H1 (cell line): Measurements from ENCODE around the gene TJP3. TPM values are rescaled to one million over a fixed set of nuclear protein-coding genes. Genes with fewer than 3 reads are reported as not detected.

Source experiments
- CTCF ChIA-PET: fragments of 300-600 bp; sonication (Branson Sonifier 250); formaldehyde crosslinking; loops from one replicate; lab custom pipeline; 2021; ENCODE audit not compliant: partially characterized antibody; lab: Charles Lee
- POLR2A ChIA-PET: fragments of 300-600 bp; sonication (Branson Sonifier 250); formaldehyde crosslinking; loops from one replicate; lab custom pipeline; 2021; ENCODE audit warnings: inconsistent platforms; ENCODE audit not compliant: partially characterized antibody; lab: Charles Lee
- DNase-seq, 2 experiments: peaks; one replicate each; pipeline versions ENCODE4 v3.0.0 to v3.0.0-alpha.2; 2010 to 2022; ENCODE audit warnings: low spot score in 2 of 2, low read depth in 1 of 2, mixed read lengths in 1 of 2
- FAIRE-seq: peaks from 2 replicates; lab custom pipeline; 2011; peaks lifted over from hg19 to GRCh38; lab: Jason Lieb, UNC
- H2AFZ ChIP-seq: 2 replicates; pipeline ENCODE4 v1.8.1; 2012; ENCODE audit warnings: low read length, inconsistent platforms
- H2AK5ac ChIP-seq: 2 replicates; pipeline ENCODE4 v1.6.1; 2013; ENCODE audit warnings: low read depth, low read length
- H2BK120ac ChIP-seq: replicated peaks from 2 replicates; pipeline ENCODE3; 2013; ENCODE audit warnings: low read depth, low read length, inconsistent platforms
- H2BK12ac ChIP-seq: 2 replicates; pipeline ENCODE4 v1.6.1; 2013; ENCODE audit warnings: low read depth, low read length
- H2BK15ac ChIP-seq: 2 replicates; pipeline ENCODE4 v1.6.1; 2013; ENCODE audit warnings: low read length
- H2BK20ac ChIP-seq: 2 replicates; pipeline ENCODE4 v1.6.1; 2013; ENCODE audit warnings: low read length
- H2BK5ac ChIP-seq: 2 replicates; pipeline ENCODE4 v1.6.1; 2013; ENCODE audit warnings: low read depth, low read length
- H3K14ac ChIP-seq: 2 replicates; pipeline ENCODE4 v1.6.1; 2013; ENCODE audit warnings: inconsistent platforms; ENCODE audit not compliant: insufficient read length
- H3K18ac ChIP-seq: 2 replicates; pipeline ENCODE4 v1.6.1; 2013; ENCODE audit warnings: low read length; ENCODE audit errors: extremely low read depth
- H3K23ac ChIP-seq: 2 replicates; pipeline ENCODE4 v1.6.1; 2013; ENCODE audit warnings: inconsistent platforms; ENCODE audit not compliant: insufficient read length
- H3K23me2 ChIP-seq: 2 replicates; pipeline ENCODE4 v1.6.1; 2013; ENCODE audit warnings: low read depth, low read length
- H3K27ac ChIP-seq: 2 replicates; pipeline ENCODE4 v1.6.1; 2011; ENCODE audit warnings: low read depth, low read length, inconsistent platforms
- H3K27me3 ChIP-seq, 4 experiments: replicated peaks in 1 of 4; 1 replicate in 1 of 4; 2 replicates in 3 of 4; pipeline versions ENCODE4 v1.6.1 to v1.8.1; 2011 to 2013; ENCODE audit warnings: low read length in 3 of 4, mild to moderate bottlenecking in 3 of 4, inconsistent platforms in 2 of 4, mixed read lengths in 2 of 4, moderate library complexity in 1 of 4; ENCODE audit not compliant: control insufficient read depth in 3 of 4, insufficient read depth in 3 of 4; ENCODE audit errors: extremely low read depth in 1 of 4
- H3K36me3 ChIP-seq, 4 experiments: 2 replicates each; pipeline versions ENCODE4 v1.6.1 to v1.8.1; 2011 to 2013; ENCODE audit warnings: mild to moderate bottlenecking in 4 of 4, low read length in 3 of 4, moderate library complexity in 2 of 4, control low read depth in 1 of 4, inconsistent platforms in 1 of 4; ENCODE audit not compliant: insufficient read depth in 4 of 4, control insufficient read depth in 2 of 4
- H3K4ac ChIP-seq: replicated peaks from 2 replicates; pipeline ENCODE3; 2013; ENCODE audit warnings: low read length, low read depth, mixed read lengths, inconsistent platforms; ENCODE audit not compliant: insufficient read length
- H3K4me1 ChIP-seq, 4 experiments: replicated peaks in 1 of 4; 1 replicate in 1 of 4; 2 replicates in 3 of 4; pipeline versions ENCODE4 v1.6.1 to v1.8.1; 2011 to 2013; ENCODE audit warnings: low read length in 3 of 4, inconsistent platforms in 2 of 4, mixed read lengths in 1 of 4; ENCODE audit not compliant: insufficient read depth in 4 of 4, control insufficient read depth in 3 of 4
- H3K4me2 ChIP-seq, 2 experiments: 2 replicates each; pipeline versions ENCODE4 v1.6.1 to v1.8.1; 2011 to 2013; ENCODE audit warnings: low read depth in 2 of 2, low read length in 2 of 2, control low read depth in 1 of 2, inconsistent platforms in 1 of 2, mild to moderate bottlenecking in 1 of 2; ENCODE audit not compliant: insufficient read depth in 1 of 2
- H3K4me3 ChIP-seq, 4 experiments: fragments of 200-600, 300-600 bp in 1 of 4; sonication (generic), shearing (Covaris generic), sonication (Bioruptor Twin) in 1 of 4; 2 replicates each; pipeline versions ENCODE4 v1.5.1 to v1.8.1; 2011 to 2016; ENCODE audit warnings: low read length in 4 of 4, low read depth in 3 of 4, control low read depth in 2 of 4, inconsistent platforms in 2 of 4, mild to moderate bottlenecking in 2 of 4, mixed read lengths in 1 of 4, moderate library complexity in 1 of 4; ENCODE audit not compliant: insufficient read depth in 2 of 4; ENCODE audit errors: extremely low read depth in 1 of 4
- H3K56ac ChIP-seq: replicated peaks from 2 replicates; pipeline ENCODE3; 2013; ENCODE audit warnings: low read depth, mild to moderate bottlenecking, mixed read lengths, low read length, inconsistent platforms; ENCODE audit not compliant: insufficient read length
- H3K79me1 ChIP-seq: 2 replicates; pipeline ENCODE4 v1.6.1; 2013; ENCODE audit warnings: low read depth, low read length, control low read depth
- H3K79me2 ChIP-seq, 2 experiments: 2 replicates each; pipeline versions ENCODE4 v1.6.1 to v1.8.1; 2012 to 2013; ENCODE audit warnings: low read length in 2 of 2, mild to moderate bottlenecking in 2 of 2, inconsistent platforms in 1 of 2; ENCODE audit not compliant: insufficient read depth in 2 of 2, control insufficient read depth in 1 of 2
- H3K9ac ChIP-seq, 4 experiments: replicated peaks in 1 of 4; 1 replicate in 1 of 4; 2 replicates in 3 of 4; pipeline versions ENCODE4 v1.6.1 to v1.8.1; 2011 to 2013; ENCODE audit warnings: low read depth in 3 of 4, low read length in 3 of 4, control low read depth in 2 of 4, mild to moderate bottlenecking in 2 of 4, moderate library complexity in 2 of 4, inconsistent platforms in 1 of 4; ENCODE audit errors: extremely low read depth in 1 of 4
- H3K9me3 ChIP-seq, 2 experiments: 2 replicates each; pipeline versions ENCODE4 v1.6.1 to v1.8.1; 2012 to 2013; ENCODE audit warnings: mild to moderate bottlenecking in 2 of 2, moderate library complexity in 2 of 2, control low read depth in 1 of 2, inconsistent platforms in 1 of 2, low read depth in 1 of 2, low read length in 1 of 2, mixed read lengths in 1 of 2; ENCODE audit not compliant: insufficient read depth in 2 of 2
- H4K20me1 ChIP-seq, 2 experiments: replicated peaks in 1 of 2; 2 replicates each; pipeline versions ENCODE3 to v1.8.1; 2011 to 2013; ENCODE audit warnings: inconsistent platforms in 2 of 2, low read length in 2 of 2, mild to moderate bottlenecking in 1 of 2; ENCODE audit not compliant: insufficient read depth in 2 of 2, control insufficient read depth in 1 of 2
- H4K5ac ChIP-seq: 2 replicates; pipeline ENCODE4 v1.6.1; 2013; ENCODE audit warnings: low read length, low read depth, mixed read lengths, inconsistent platforms; ENCODE audit not compliant: insufficient read length
- H4K8ac ChIP-seq: 2 replicates; pipeline ENCODE4 v1.8.0; 2013; ENCODE audit warnings: mild to moderate bottlenecking, moderate library complexity, low read length, inconsistent platforms; ENCODE audit not compliant: insufficient read depth; ENCODE audit errors: extremely low read depth
- H4K91ac ChIP-seq: replicated peaks from 2 replicates; pipeline ENCODE3; 2013; ENCODE audit warnings: low read length, mixed read lengths, inconsistent platforms; ENCODE audit not compliant: insufficient read length
- WGBS, 2 experiments: shearing (Covaris generic) in 1 of 2; methylation state at CpG; one replicate each; pipeline versions ENCODE4 v1.1.6 to v1.1.7; 2013 to 2015; ENCODE audit warnings: low lambda C conversion rate in 2 of 2, mixed read lengths in 2 of 2, inconsistent platforms in 1 of 2, low coverage in 1 of 2, missing lambda C conversion rate in 1 of 2; ENCODE audit not compliant: insufficient replicate concordance in 2 of 2, insufficient coverage in 1 of 2, insufficient read length in 1 of 2; ENCODE audit errors: extremely low coverage in 1 of 2, missing lambda C conversion rate in 1 of 2; 5-methylcytosine and 5-hydroxymethylcytosine counted together
- polyA plus RNA-seq, 7 experiments: library from polyadenylated mRNA; depleted of rRNA in 3 of 7; stranded (reverse) in 5 of 7; unstranded in 2 of 7; fragments of >200 nt in 5 of 7; fragments of 200-250 nt in 2 of 7; gene quantifications; 1 replicate in 5 of 7; 2 replicates in 1 of 7; 4 replicates in 1 of 7; pipeline versions ENCODE4 v1.2.1 to v1.2.3, GENCODE V29; 2011 to 2013; ENCODE audit warnings: missing spikeins in 2 of 7, mixed read lengths in 2 of 7
- total RNA-seq: library from RNA; stranded (reverse); fragmentation: NEBNext Ultra II Directional; extraction: Animal tissue kit (Norgen Biotek cat#: 25700); gene quantifications from 2 replicates; pipeline ENCODE4 v1.2.1, GENCODE V29; 2021

Gene TJP3
- total and polyA plus RNA-seq, 2 of the 8 experiments (the other 6 are each of a cell fraction or from before 2014, with no cell fraction given), result 17.1 to 26.1 TPM

DNA sequence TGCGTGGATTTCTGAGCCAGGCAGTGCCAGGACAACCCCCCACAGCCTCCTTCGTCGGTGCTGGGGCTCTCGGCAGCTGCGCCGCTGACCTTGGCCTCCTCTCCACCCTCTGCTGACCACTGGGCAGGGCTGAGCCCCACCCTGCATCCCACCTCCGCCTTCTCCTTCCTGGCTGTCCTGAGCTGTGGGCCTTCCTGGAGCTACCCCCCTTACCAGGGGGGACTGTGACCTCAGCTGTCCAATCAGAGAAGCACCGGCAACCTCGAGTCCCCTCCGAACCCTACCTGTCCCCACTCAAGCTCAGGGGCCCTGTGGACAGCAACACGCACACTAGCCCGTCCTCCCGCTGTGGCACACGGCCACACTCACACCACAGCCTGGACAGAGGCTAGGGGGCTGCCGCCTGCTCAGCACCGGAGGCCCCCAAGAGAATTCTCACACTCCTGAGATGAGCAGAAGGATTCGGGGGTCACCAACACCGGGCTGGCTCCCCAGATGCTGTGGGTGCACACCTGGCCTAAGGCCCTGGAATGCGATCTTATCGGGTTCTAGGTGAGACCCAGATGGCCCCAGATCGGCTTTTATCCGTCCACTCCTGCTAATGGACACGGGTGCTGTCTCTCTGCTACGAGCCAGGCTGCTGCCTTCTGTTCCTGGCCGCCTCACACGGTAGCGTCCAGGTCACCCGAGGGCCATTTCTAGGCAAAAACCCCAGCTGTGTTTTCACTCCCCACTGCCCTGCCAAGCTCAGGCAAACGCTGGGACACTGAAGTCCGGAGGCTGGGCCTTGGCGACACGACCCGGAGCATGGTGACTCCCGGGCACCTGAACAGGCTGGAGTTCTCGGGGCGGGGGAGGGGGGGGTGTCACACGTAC is 49.1 kb upstream of the TJP3 start:
- Histone ChIP-seq H2BK15ac (no peak overlapping the region), H4K91ac (no peak overlapping the region), H3K23ac (no peak overlapping the region), H3K9ac (no peak overlapping the region; a peak in 1 of 7 replicates), H4K8ac (0 out of 2 replicates have a peak overlapping the region, but pooled peaks have one; percentile 25), H2BK20ac (no peak overlapping the region), H2BK5ac (no peak overlapping the region), H2AFZ (no peak overlapping the region), H3K27ac (no peak overlapping the region), H3K23me2 (no peaks in the 10 kb centered on the region), H3K9me3 (no peaks in the 10 kb centered on the region), H3K4me3 (no peak overlapping the region), H2AK5ac (no peak overlapping the region), H4K20me1 (peaks cover 0 to 20% of the 10 kb centered on the region in 2 experiments), H3K14ac (no peak overlapping the region), H3K4me2 (no peak overlapping the region), H3K18ac (no peak overlapping the region), H3K4ac (no peak overlapping the region), H3K36me3 (peaks cover 0 to 12% (median 8%) of the 10 kb centered on the region in 4 experiments; a peak in 6 of 8 replicates), H3K79me1 (no peaks in the 10 kb centered on the region), H2BK12ac (no peak overlapping the region), H3K27me3 (no peaks in the 10 kb centered on the region), H3K56ac (no peak overlapping the region), H4K5ac (no peak overlapping the region), H3K4me1 (no peaks in the 10 kb centered on the region), H3K79me2 (no peaks in the 10 kb centered on the region), H2BK120ac (no peak overlapping the region)
- ChIA-PET CTCF (interaction anchor here (0.6 to 1.6 kb wide), 4 partner anchors 9 to 131 kb away, joined by 3 to 6 read pairs (median 4); no protein-coding TSS in a partner anchor), POLR2A (no interaction called here)
- DNase-seq (no peak), FAIRE-seq (no peak)
- WGBS, 2 experiments, result 91% methylated on average over 30 of the region's 37 CpGs; no CpG with 5 or more reads in 1 of the 2 experiments
